Breast epithelium (tissue), 3 donors: ENCODE measurements around the gene LOX.

Source experiments
- POLR2A ChIP-seq: fragments of 450-650 bp; IDR thresholded peaks from one replicate; pipeline ENCODE4 v1.6.1; 2016; ENCODE audit warnings: antibody characterized with exemption, mild to moderate bottlenecking, moderate library complexity
- POLR2AphosphoS5 ChIP-seq, 3 donors: sonication (generic); formaldehyde crosslinking; IDR thresholded peaks; one replicate each; pipeline ENCODE4 v1.6.1; 2017; ENCODE audit warnings: antibody characterized with exemption in 3 of 3
- TF ChIP-seq, protein P1 (sequence below), 3 donors: fragments of 450-650 bp; IDR thresholded peaks; one replicate each; pipeline ENCODE4 v1.5.1; 2016 to 2017; ENCODE audit warnings: antibody characterized with exemption in 3 of 3, mild to moderate bottlenecking in 3 of 3, moderate library complexity in 3 of 3

DNA sequence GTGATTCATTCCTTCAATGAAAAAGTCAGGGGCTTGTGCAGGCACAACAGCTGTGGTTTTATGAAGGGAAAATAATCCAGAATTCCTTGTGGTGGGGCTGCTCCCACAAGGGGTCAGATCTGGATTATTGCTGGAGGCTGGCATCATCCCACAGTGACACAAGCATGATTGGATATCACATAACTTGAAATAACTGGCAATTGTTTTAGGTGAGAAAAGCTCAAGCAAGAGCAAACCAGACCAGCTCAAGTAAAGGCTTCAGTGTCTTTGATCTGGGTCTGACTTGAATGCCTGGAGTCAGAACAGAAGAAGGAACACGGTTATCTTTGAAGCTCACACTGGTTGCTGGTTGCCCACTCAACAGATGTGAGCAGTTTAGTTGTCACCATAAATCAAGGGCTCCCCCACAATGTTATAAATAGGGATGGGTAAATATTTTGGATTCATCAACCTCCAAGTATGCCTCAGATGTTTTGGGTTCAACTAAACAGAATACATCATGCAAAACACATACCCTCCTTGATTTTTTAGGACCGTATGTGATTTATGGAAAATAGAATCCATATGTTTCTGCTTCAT lies 48.2 kb upstream of the LOX start:
- TF ChIP-seq POLR2A (no peak), POLR2AphosphoS5 (IDR thresholded peaks at IDR 0.05) (no peak)
- TF ChIP-seq, protein P1, sequence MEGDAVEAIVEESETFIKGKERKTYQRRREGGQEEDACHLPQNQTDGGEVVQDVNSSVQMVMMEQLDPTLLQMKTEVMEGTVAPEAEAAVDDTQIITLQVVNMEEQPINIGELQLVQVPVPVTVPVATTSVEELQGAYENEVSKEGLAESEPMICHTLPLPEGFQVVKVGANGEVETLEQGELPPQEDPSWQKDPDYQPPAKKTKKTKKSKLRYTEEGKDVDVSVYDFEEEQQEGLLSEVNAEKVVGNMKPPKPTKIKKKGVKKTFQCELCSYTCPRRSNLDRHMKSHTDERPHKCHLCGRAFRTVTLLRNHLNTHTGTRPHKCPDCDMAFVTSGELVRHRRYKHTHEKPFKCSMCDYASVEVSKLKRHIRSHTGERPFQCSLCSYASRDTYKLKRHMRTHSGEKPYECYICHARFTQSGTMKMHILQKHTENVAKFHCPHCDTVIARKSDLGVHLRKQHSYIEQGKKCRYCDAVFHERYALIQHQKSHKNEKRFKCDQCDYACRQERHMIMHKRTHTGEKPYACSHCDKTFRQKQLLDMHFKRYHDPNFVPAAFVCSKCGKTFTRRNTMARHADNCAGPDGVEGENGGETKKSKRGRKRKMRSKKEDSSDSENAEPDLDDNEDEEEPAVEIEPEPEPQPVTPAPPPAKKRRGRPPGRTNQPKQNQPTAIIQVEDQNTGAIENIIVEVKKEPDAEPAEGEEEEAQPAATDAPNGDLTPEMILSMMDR (IDR thresholded peaks at IDR 0.05), result no peak
